GM23248 (cell line): Measurements from ENCODE around the gene MINDY4.

Source experiments
- EZH2 ChIP-seq: fragments of 200-600 bp; sonication (generic); IDR thresholded peaks from 2 replicates; pipeline ENCODE4 v1.6.1; 2018; ENCODE audit warnings: antibody characterized with exemption, mild to moderate bottlenecking; ENCODE audit not compliant: insufficient read depth, poor library complexity, severe bottlenecking
- EZH2phosphoT487 ChIP-seq: fragments of 200-600 bp; sonication (generic); IDR thresholded peaks from 2 replicates; pipeline ENCODE4 v1.6.1; 2018; ENCODE audit warnings: antibody characterized with exemption, moderate library complexity, mild to moderate bottlenecking, low read depth; ENCODE audit not compliant: insufficient read depth

DNA sequence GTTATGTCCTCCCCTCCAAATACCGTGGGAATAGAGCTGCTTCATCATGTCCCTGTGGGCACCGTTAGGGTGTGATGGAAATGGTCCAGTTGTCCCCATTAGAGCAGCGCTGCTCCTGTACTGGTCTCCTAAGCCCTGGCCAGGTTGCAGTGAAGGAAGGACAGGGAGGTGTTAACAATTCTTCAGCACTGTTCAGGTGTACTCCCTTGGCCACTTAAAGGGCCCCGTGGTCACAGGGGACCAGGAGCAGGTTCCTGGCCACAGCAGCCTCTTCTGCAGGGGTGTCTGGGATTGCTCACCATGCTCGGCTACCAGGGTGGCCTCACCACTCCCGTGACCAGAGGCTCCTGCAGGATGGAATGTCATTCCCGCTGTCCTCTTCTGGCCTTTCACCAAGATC lies 65.8 kb downstream of the MINDY4 start:
- TF ChIP-seq EZH2 (no peak), EZH2phosphoT487 (no peak)
